Neural cell (in vitro differentiated cells): ENCODE measurements around the gene RPL21. TPM values are rescaled to one million over a fixed set of nuclear protein-coding genes. Genes with fewer than 3 reads are reported as not detected.
A peak's percentile ranks its signal among the peaks of the same experiment; 100 is the strongest.

Experiments used
- H2AFZ ChIP-seq: fragments of 200-600, 300-800 bp; sonication (generic), shearing (Covaris generic); 2 replicates; pipeline ENCODE4 v1.6.0; 2014; ENCODE audit warnings: low read depth, mild to moderate bottlenecking, antibody characterized with exemption, low read length, moderate library complexity
- H3F3A ChIP-seq: fragments of 200-600 bp; shearing (Covaris generic); 2 replicates; pipeline ENCODE4 v1.6.1; 2016; ENCODE audit warnings: mild to moderate bottlenecking, moderate library complexity, mixed read lengths, antibody characterized with exemption, low read length; ENCODE audit not compliant: insufficient read depth, poor library complexity, severe bottlenecking
- H3K27ac ChIP-seq: fragments of 200-600, 300-800 bp; sonication (generic), shearing (Covaris generic); 2 replicates; pipeline ENCODE4 v1.5.1; 2014; ENCODE audit warnings: mild to moderate bottlenecking, low read length, moderate library complexity
- H3K27me3 ChIP-seq: fragments of 300-800, 200-600 bp; sonication (generic), shearing (Covaris generic); 2 replicates; pipeline ENCODE4 v1.6.0; 2014; ENCODE audit warnings: mild to moderate bottlenecking, low read depth, low read length, moderate library complexity; ENCODE audit not compliant: insufficient read depth
- H3K36me3 ChIP-seq: fragments of 300-800, 200-600 bp; sonication (generic), shearing (Covaris generic); 2 replicates; pipeline ENCODE4 v1.5.1; 2014; ENCODE audit warnings: mild to moderate bottlenecking, antibody characterized with exemption, low read length, moderate library complexity; ENCODE audit not compliant: insufficient read depth
- H3K4me2 ChIP-seq: fragments of 300-800, 200-600 bp; sonication (generic), shearing (Covaris generic); 2 replicates; pipeline ENCODE4 v1.6.0; 2014; ENCODE audit warnings: mild to moderate bottlenecking, low read length
- H3K4me3 ChIP-seq: fragments of 300-800, 200-600 bp; sonication (generic), shearing (Covaris generic); 2 replicates; pipeline ENCODE4 v1.5.1; 2014; ENCODE audit warnings: mild to moderate bottlenecking, low read length, moderate library complexity
- H3K79me2 ChIP-seq: fragments of 200-600 bp; shearing (Covaris generic); replicated peaks from 2 replicates; pipeline ENCODE4 v1.6.0; 2014; ENCODE audit warnings: mild to moderate bottlenecking, low read length, moderate library complexity; ENCODE audit not compliant: insufficient read depth
- H3K9ac ChIP-seq: fragments of 300-800, 200-600 bp; sonication (generic), shearing (Covaris generic); 2 replicates; pipeline ENCODE4 v1.6.1; 2016; ENCODE audit warnings: mild to moderate bottlenecking, low read length, mixed read lengths
- H3K9me2 ChIP-seq: fragments of 200-600 bp; shearing (Covaris generic); 2 replicates; pipeline ENCODE4 v1.6.1; 2016; ENCODE audit warnings: mild to moderate bottlenecking, low read length, mixed read lengths; ENCODE audit not compliant: insufficient read depth
- H3K9me3 ChIP-seq: fragments of 200-600, 300-800 bp; sonication (generic), shearing (Covaris generic); 2 replicates; pipeline ENCODE4 v1.6.1; 2016; ENCODE audit warnings: mild to moderate bottlenecking, mixed run types, low read length, moderate library complexity, mixed read lengths
- H4K20me1 ChIP-seq: fragments of 200-600 bp; shearing (Covaris generic); 2 replicates; pipeline ENCODE4 v1.6.1; 2016; ENCODE audit warnings: mild to moderate bottlenecking, mixed run types; ENCODE audit not compliant: insufficient read depth
- CTCF ChIP-seq: fragments of 450-650 bp; IDR thresholded peaks from 2 replicates; pipeline ENCODE4 v1.5.1; 2014; ENCODE audit warnings: antibody characterized with exemption, mild to moderate bottlenecking, moderate library complexity; ENCODE audit not compliant: poor library complexity, severe bottlenecking
- EP300 ChIP-seq: fragments of 450-650 bp; conservative IDR thresholded peaks from 2 replicates; pipeline ENCODE4 v1.6.1; 2014; ENCODE audit warnings: antibody characterized with exemption, mild to moderate bottlenecking, moderate library complexity; ENCODE audit not compliant: poor library complexity, severe bottlenecking
- EZH2 ChIP-seq: fragments of 200-600, 300-800 bp; shearing (Covaris generic), sonication (generic); IDR thresholded peaks from 2 replicates; pipeline ENCODE4 v1.6.1; 2014; ENCODE audit warnings: antibody characterized with exemption, low read length, borderline replicate concordance, mild to moderate bottlenecking; ENCODE audit not compliant: insufficient read depth, poor library complexity, severe bottlenecking
- MXI1 ChIP-seq: fragments of 450-650 bp; conservative IDR thresholded peaks from 2 replicates; pipeline ENCODE4 v1.6.1; 2014; ENCODE audit warnings: antibody characterized with exemption, mild to moderate bottlenecking; ENCODE audit not compliant: poor library complexity, severe bottlenecking
- POLR2AphosphoS5 ChIP-seq: IDR thresholded peaks from 2 replicates; pipeline ENCODE4 v1.6.1; 2012
- RAD21 ChIP-seq: fragments of 450-650 bp; conservative IDR thresholded peaks from 2 replicates; pipeline ENCODE4 v1.6.1; 2014; ENCODE audit warnings: antibody characterized with exemption, mild to moderate bottlenecking, moderate library complexity
- REST ChIP-seq: IDR thresholded peaks from 2 replicates; pipeline ENCODE4 v1.6.1; 2012; ENCODE audit warnings: borderline replicate concordance
- SMC3 ChIP-seq: fragments of 450-650 bp; conservative IDR thresholded peaks from 2 replicates; pipeline ENCODE4 v1.6.1; 2014; ENCODE audit warnings: antibody characterized with exemption, mild to moderate bottlenecking, moderate library complexity; ENCODE audit not compliant: poor library complexity
- TAF1 ChIP-seq: IDR thresholded peaks from 2 replicates; pipeline ENCODE4 v1.6.1; 2012; ENCODE audit warnings: low read depth
- polyA plus RNA-seq: library from polyadenylated mRNA; depleted of rRNA; stranded (reverse); fragments of >200 nt; gene quantifications from 2 replicates; pipeline ENCODE4 v1.2.3, GENCODE V29; 2014

The RPL21 gene
- polyA plus RNA-seq, 1 donor from 2014 or later, result 1,536 TPM

GRCh38 chr13:27242702-27243101 lies 8.7 kb upstream of the RPL21 start:
- no peak overlapping the region for H2AFZ ChIP-seq
- H3K79me2 ChIP-seq, result no peaks in the 10 kb centered on the region
- H3K36me3 ChIP-seq, result no peaks in the 10 kb centered on the region
- no peak for TF ChIP-seq EP300
- TF ChIP-seq RAD21, result no peak
- TF ChIP-seq REST, result no peak
- no peaks in the 10 kb centered on the region for H4K20me1 ChIP-seq
- no peak overlapping the region for H3K27ac ChIP-seq
- no peaks in the 10 kb centered on the region for H3K9me2 ChIP-seq
- H3K4me2 ChIP-seq, result no peak overlapping the region
- no peaks in the 10 kb centered on the region for H3F3A ChIP-seq
- no peaks in the 10 kb centered on the region for H3K9me3 ChIP-seq
- H3K4me3 ChIP-seq, result no peak overlapping the region
- no peaks in the 10 kb centered on the region for H3K27me3 ChIP-seq
- H3K9ac ChIP-seq, result no peak overlapping the region

GRCh38 chr13:27245610-27246009 lies 5.7 kb upstream of the RPL21 start:
- Histone ChIP-seq H3K4me3 (no peak overlapping the region), H2AFZ (no peak overlapping the region), H3K79me2 (peaks cover 9% of the 10 kb centered on the region), H3K4me2 (no peak overlapping the region), H4K20me1 (no peaks in the 10 kb centered on the region), H3K9me2 (no peaks in the 10 kb centered on the region), H3K9ac (no peak overlapping the region), H3K27ac (no peak overlapping the region), H3K36me3 (no peaks in the 10 kb centered on the region), H3K9me3 (no peaks in the 10 kb centered on the region), H3F3A (no peaks in the 10 kb centered on the region), H3K27me3 (no peaks in the 10 kb centered on the region)
- TF ChIP-seq CTCF, result no peak
- TF ChIP-seq EZH2, result no peak
- TF ChIP-seq TAF1, result no peak

- no peaks in the 10 kb centered on the region for H3K9me2 ChIP-seq
- peaks cover 48% of the 10 kb centered on the region for H3K79me2 ChIP-seq
- no peaks in the 10 kb centered on the region for H3K36me3 ChIP-seq
- peak overlapping the region; percentile 86 for H3K27ac ChIP-seq
- no peaks in the 10 kb centered on the region for H3K9me3 ChIP-seq
- H3K4me2 ChIP-seq, result peak overlapping the region; percentile 99
- peak overlapping the region; percentile 86 for H2AFZ ChIP-seq
- peak overlapping the region; percentile 96 for H3K4me3 ChIP-seq
- TF ChIP-seq SMC3, result no peak
- no peak for TF ChIP-seq EP300
- no peak for TF ChIP-seq MXI1
- TF ChIP-seq CTCF, result no peak
- no peak for TF ChIP-seq EZH2
- TF ChIP-seq REST, result no peak
- TF ChIP-seq POLR2AphosphoS5, result no peak
- no peak for TF ChIP-seq TAF1
- no peak for TF ChIP-seq RAD21
- H4K20me1 ChIP-seq, result no peaks in the 10 kb centered on the region
- H3F3A ChIP-seq, result no peaks in the 10 kb centered on the region
- peak overlapping the region; percentile 97 for H3K9ac ChIP-seq
- H3K27me3 ChIP-seq, result no peaks in the 10 kb centered on the region
Measured at GRCh38 chr13:27250833-27251165, 559 bp upstream of the RPL21 start.
